Stomach (tissue), 9 donors: ENCODE results near the gene ETS2. TPM values are rescaled to one million over a fixed set of nuclear protein-coding genes. Genes with fewer than 3 reads are reported as not detected.

Experiments used
- DNase-seq, 2 donors: peaks; one replicate each; pipeline versions ENCODE4 v3.0.0 to v3.0.0-alpha.2; 2013 to 2019
- H3K27ac ChIP-seq, 5 donors: fragments of 200-600 bp in 4 of 5; sonication (generic) in 4 of 5; one replicate each; pipeline ENCODE4 v1.5.1; 2013 to 2019; ENCODE audit warnings: mild to moderate bottlenecking in 1 of 5, moderate library complexity in 1 of 5
- H3K27me3 ChIP-seq, 3 donors: fragments of 200-600 bp; sonication (generic); one replicate each; pipeline ENCODE4 v1.5.1; 2017 to 2019; ENCODE audit warnings: mixed run types in 1 of 3
- H3K36me3 ChIP-seq, 4 donors: fragments of 200-600 bp; sonication (generic); 1 replicate in 3 of 4; 2 replicates in 1 of 4; pipeline ENCODE4 v1.5.1; 2016 to 2019
- H3K4me1 ChIP-seq, 4 donors: fragments of 200-600 bp; sonication (generic); one replicate each; pipeline ENCODE4 v1.5.1; 2016 to 2019
- H3K4me3 ChIP-seq, 4 donors: fragments of 200-600 bp; sonication (generic) in 3 of 4; one replicate each; pipeline ENCODE4 v1.5.1; 2016 to 2019; ENCODE audit warnings: mild to moderate bottlenecking in 1 of 4
- H3K9me3 ChIP-seq, 4 donors: fragments of 200-600 bp; sonication (generic); one replicate each; pipeline ENCODE4 v1.5.1; 2016 to 2019
- EP300 ChIP-seq: sonication (generic); formaldehyde crosslinking; IDR thresholded peaks from one replicate; pipeline ENCODE4 v1.6.1; 2017; ENCODE audit warnings: antibody characterized with exemption
- POLR2A ChIP-seq, 4 donors: fragments of 450-650 bp; IDR thresholded peaks; one replicate each; pipeline ENCODE4 v1.6.1; 2016; ENCODE audit warnings: antibody characterized with exemption in 4 of 4, control low read depth in 2 of 4, mild to moderate bottlenecking in 1 of 4, moderate library complexity in 1 of 4
- POLR2AphosphoS5 ChIP-seq, 3 donors: sonication (generic); formaldehyde crosslinking; IDR thresholded peaks; one replicate each; pipeline ENCODE4 v1.6.1; 2016; ENCODE audit warnings: antibody characterized with exemption in 3 of 3
- WGBS, 5 donors: extraction: QIAGEN DNeasy Blood & Tissue Kit in 3 of 5; methylation state at CpG; one replicate each; pipeline versions ENCODE4 v1.1.5 to v1.1.7; 2013 to 2018; 5-methylcytosine and 5-hydroxymethylcytosine counted together
- intact Hi-C: fragments of 100-400 bp; cut with DNase I; formaldehyde crosslinking; loops from one replicate; pipeline ENCODE4 v1.15.1; 2023; ENCODE audit warnings: low total_unique reads
- polyA plus RNA-seq, 3 donors: library from polyadenylated mRNA; stranded (reverse); fragments of 200-250 nt; gene quantifications; one replicate each; pipeline ENCODE4 v1.2.3, GENCODE V29; 2013
- total RNA-seq, 5 donors: library from RNA; depleted of rRNA; stranded (reverse); fragments of >200 nt; gene quantifications; one replicate each; pipeline versions ENCODE4 v1.1.0 to v1.2.3, GENCODE V29; 2014 to 2016
- TF ChIP-seq, protein P1 (sequence below), 7 experiments: fragments of 450-650 bp in 4 of 7; fragments of 200-600 bp in 3 of 7; sonication (generic) in 3 of 7; IDR thresholded peaks; one replicate each; pipeline ENCODE4 v1.5.1; 2016 to 2019; ENCODE audit warnings: antibody characterized with exemption in 7 of 7, control low read depth in 2 of 7, mild to moderate bottlenecking in 1 of 7
- donor health status: healthy with polysubstance abuse.
- donor health status: Bipolar disorder and iron deficiency.
- donor health status: healthy.

The ETS2 gene
- total and polyA plus RNA-seq, 8 donors = 33.8 to 80.0 (median 50.6) TPM

DNA sequence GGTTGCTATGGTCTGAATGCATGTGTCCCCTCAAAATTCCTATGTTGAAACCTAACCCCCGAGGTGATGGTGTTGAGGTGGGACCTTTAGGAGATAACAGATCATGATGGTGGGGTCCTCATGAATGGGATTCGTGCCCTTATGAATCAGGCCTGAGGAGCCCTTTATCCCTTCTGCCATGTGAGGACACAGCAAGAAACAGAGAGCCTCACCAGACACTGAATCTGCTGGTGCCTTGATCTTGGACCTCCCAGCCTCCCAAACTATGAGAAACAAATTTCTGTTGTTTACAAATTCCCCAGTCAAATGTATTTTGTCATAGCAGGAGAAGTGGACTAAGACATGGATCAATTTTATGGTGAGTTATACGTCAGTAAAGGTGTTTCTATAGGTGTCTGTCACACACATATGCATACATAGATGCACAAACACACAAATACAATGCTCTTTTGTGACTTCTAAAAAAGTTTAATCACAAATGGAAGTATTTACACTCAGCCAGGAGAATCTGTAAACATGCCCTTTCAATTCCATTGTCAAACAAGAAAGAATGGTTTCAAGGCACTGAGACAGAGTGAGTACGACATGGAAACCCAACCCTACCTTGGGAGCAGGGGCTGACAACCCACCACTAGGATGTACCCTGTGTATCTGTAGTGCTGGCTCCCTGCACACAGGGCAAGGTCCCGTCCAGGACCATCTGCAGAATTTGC is 5.5 kb upstream of the ETS2 start:
- H3K4me1 ChIP-seq = peaks cover 3 to 30% (median 14%) of the 10 kb centered on the region in 4 donors
- TF ChIP-seq EP300 (no peak), POLR2AphosphoS5 (IDR thresholded peaks at IDR 0.05) (no peak), POLR2A (IDR thresholded peaks at IDR 0.05) (no peak)
- TF ChIP-seq, protein P1, sequence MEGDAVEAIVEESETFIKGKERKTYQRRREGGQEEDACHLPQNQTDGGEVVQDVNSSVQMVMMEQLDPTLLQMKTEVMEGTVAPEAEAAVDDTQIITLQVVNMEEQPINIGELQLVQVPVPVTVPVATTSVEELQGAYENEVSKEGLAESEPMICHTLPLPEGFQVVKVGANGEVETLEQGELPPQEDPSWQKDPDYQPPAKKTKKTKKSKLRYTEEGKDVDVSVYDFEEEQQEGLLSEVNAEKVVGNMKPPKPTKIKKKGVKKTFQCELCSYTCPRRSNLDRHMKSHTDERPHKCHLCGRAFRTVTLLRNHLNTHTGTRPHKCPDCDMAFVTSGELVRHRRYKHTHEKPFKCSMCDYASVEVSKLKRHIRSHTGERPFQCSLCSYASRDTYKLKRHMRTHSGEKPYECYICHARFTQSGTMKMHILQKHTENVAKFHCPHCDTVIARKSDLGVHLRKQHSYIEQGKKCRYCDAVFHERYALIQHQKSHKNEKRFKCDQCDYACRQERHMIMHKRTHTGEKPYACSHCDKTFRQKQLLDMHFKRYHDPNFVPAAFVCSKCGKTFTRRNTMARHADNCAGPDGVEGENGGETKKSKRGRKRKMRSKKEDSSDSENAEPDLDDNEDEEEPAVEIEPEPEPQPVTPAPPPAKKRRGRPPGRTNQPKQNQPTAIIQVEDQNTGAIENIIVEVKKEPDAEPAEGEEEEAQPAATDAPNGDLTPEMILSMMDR (IDR thresholded peaks at IDR 0.05) = no peak
- 88 to 93% (median 90%) methylated on average over 5 of the region's 5 CpGs for WGBS, 5 donors
- no peak overlapping the region for H3K27ac ChIP-seq
- H3K36me3 ChIP-seq = no peaks in the 10 kb centered on the region
- no peaks in the 10 kb centered on the region for H3K27me3 ChIP-seq
- intact Hi-C loops = no loop called here
- no peaks in the 10 kb centered on the region for H3K9me3 ChIP-seq
- DNase-seq = no peak
- H3K4me3 ChIP-seq = no peak overlapping the region

DNA sequence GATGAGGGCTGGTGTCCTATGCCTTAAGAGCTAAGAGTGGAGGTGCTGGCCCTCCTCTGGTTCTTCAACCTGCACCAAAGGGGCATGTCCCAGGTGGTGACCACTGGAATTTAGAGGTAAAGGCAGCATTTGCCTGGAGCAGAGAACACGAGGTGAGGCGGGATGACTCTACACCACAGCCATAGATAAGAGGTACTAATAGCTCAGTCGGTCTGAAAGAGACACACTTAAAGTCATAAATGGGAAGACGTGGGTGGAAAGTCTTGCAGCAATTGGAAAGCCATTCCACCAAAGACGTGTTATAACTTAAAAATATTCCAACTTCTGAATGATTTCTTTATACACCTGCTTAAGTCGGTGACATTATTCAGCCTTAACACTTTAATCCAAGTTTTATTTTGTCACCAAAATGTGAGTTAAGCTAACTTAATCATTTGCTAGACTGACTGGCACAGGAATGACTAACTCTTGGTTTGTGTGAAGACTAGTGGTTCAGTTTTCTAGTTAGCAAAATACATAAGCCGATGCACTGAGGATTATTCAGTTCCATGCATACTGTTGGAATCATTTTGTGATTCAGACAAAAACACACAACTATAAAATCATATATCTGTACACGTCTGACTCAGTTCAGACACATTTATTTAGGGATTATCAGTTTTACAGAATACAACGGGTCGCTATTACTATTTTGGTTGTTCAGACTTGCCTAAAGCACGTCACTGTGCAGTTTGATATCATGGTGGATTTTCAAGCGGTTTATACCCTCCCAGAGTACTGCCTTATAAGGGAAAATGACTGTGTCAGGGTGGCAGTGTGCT is 4.6 kb upstream of the ETS2 start:
- intact Hi-C loops = no loop called here
- Histone ChIP-seq H3K36me3 (no peaks in the 10 kb centered on the region), H3K27me3 (no peaks in the 10 kb centered on the region), H3K4me3 (no peak overlapping the region), H3K9me3 (no peaks in the 10 kb centered on the region), H3K4me1 (peaks cover 3 to 31% (median 17%) of the 10 kb centered on the region in 4 donors), H3K27ac (no peak overlapping the region)
- no peak for DNase-seq
- TF ChIP-seq, protein P1 (IDR thresholded peaks at IDR 0.05) = no peak
- TF ChIP-seq POLR2AphosphoS5 (IDR thresholded peaks at IDR 0.05) = no peak
- no peak for TF ChIP-seq POLR2A (IDR thresholded peaks at IDR 0.05)
- TF ChIP-seq EP300 = no peak
- WGBS, 5 donors = 79 to 91% (median 86%) methylated on average over 12 of the region's 12 CpGs

DNA sequence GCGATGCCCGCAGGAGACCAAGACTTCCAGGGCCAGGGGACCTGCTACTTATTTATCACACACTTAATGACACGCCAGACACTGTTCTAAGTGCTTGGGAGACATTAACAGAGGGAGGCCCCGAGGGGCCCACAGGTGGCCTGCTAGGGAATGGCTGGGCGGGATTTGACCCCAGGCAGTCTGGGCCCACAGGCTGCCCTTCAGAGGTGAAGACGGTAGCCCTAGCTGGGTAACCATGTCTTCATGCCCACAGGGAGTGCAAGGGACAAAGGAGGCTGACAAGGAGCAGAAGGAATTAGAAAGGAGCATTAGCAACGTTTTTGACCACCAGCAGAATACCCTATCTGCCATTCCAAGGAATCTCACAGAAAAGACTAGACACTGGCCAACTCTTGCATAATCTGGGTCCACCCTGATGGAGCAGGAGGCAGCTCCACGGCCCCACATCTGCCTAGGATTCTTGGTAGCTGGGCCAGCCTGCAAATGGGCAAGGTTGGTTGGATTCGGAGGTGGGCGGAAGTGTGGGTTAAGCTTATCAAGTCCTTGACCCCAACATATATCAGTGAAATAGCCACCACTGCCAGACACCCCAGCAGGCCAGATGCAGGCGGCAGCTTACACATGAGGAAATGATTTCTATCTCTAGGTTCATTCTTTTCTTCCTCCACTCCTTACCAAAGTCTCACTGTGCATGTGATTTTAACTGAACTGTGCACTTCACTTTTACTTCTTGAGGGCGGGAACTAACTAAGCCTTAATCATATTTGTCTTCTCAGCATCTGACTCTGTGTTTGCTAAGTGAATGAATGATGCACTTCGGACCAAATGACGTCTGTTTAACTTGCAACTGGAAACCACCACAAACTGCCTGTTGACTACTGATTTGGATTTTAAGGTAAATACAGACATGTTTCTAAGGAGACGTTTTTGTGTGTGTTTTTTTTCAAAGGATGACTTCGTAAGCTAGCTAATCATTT is 3.4 kb upstream of the ETS2 start:
- intact Hi-C loops = no loop called here
- DNase-seq = peak in 1 of 2 donors; percentile 83
- Histone ChIP-seq H3K9me3 (no peaks in the 10 kb centered on the region), H3K27ac (peak overlapping the region in 2 of 5 donors; percentile 27 to 65), H3K4me3 (no peak overlapping the region), H3K36me3 (no peaks in the 10 kb centered on the region), H3K27me3 (no peaks in the 10 kb centered on the region), H3K4me1 (peaks cover 3 to 34% (median 17%) of the 10 kb centered on the region in 4 donors)
- WGBS, 5 donors = 68 to 74% (median 71%) methylated on average over 16 of the region's 16 CpGs
- TF ChIP-seq EP300 (no peak), POLR2AphosphoS5 (IDR thresholded peaks at IDR 0.05) (peak in 2 of 3 donors; percentile 27 to 47), POLR2A (IDR thresholded peaks at IDR 0.05) (no peak)
- TF ChIP-seq, protein P1 (IDR thresholded peaks at IDR 0.05) = no peak
